SK-N-SH treated with all-trans-retinoic acid at 6 μM for 48 hours (cell line): Measurements from ENCODE around the gene TLR10.
"Not testable (repeated sequence)": the region's sequence is repeated elsewhere in the genome, so short reads cannot be mapped to it uniquely, and the experiment has no call there.

Source experiments
- ATAC-seq: fragments of 200-7000 bp; cut with Tn5 transposase; 3 replicates; pipeline ENCODE4 v1.9.1; 2020; ENCODE audit warnings: mild to moderate bottlenecking, moderate library complexity
- ARNTL ChIP-seq: fragments of 450-650 bp; formaldehyde crosslinking; IDR thresholded peaks from 2 replicates; pipeline ENCODE4 v1.5.0; 2020; ENCODE audit warnings: low read depth, mild to moderate bottlenecking, moderate library complexity, borderline replicate concordance
- BACH2 ChIP-seq: fragments of 250-450 bp; sonication (Bioruptor Pico); IDR thresholded peaks from 2 replicates; pipeline ENCODE4 v1.9.0; 2021; ENCODE audit warnings: mild to moderate bottlenecking, borderline replicate concordance
- CSDC2 ChIP-seq: fragments of 250-450 bp; sonication (Bioruptor Pico); IDR thresholded peaks from 2 replicates; pipeline ENCODE4 v1.5.0; 2020; ENCODE audit warnings: mild to moderate bottlenecking, moderate library complexity
- ESRRG ChIP-seq: fragments of 250-450 bp; sonication (Bioruptor Pico); IDR thresholded peaks from 2 replicates; pipeline ENCODE4 v1.6.1; 2021; ENCODE audit warnings: mild to moderate bottlenecking
- GLIS3 ChIP-seq: fragments of 250-450 bp; sonication (Bioruptor Pico); IDR thresholded peaks from 2 replicates; pipeline ENCODE4 v1.5.0; 2020; ENCODE audit warnings: mild to moderate bottlenecking, moderate library complexity
- ISL1 ChIP-seq: fragments of 250-450 bp; sonication (Bioruptor Pico); IDR thresholded peaks from 2 replicates; pipeline ENCODE4 v2.1.2; 2022; ENCODE audit warnings: mild to moderate bottlenecking, moderate library complexity
- OSR1 ChIP-seq: fragments of 250-450 bp; sonication (Bioruptor Pico); IDR thresholded peaks from 2 replicates; pipeline ENCODE4 v1.8.0; 2022; ENCODE audit warnings: moderate library complexity, mild to moderate bottlenecking, inconsistent platforms
- PPARA ChIP-seq: fragments of 250-450 bp; sonication (Bioruptor Pico); IDR thresholded peaks from 2 replicates; pipeline ENCODE4 v1.5.0; 2020; ENCODE audit warnings: mild to moderate bottlenecking, borderline replicate concordance
- SNAI2 ChIP-seq: fragments of 250-450 bp; sonication (Bioruptor Pico); IDR thresholded peaks from 2 replicates; pipeline ENCODE4 v1.5.0; 2020; ENCODE audit warnings: mild to moderate bottlenecking, moderate library complexity
- TOX ChIP-seq: fragments of 250-450 bp; sonication (Bioruptor Pico); IDR thresholded peaks from 2 replicates; pipeline ENCODE4 v1.8.0; 2021; ENCODE audit warnings: mild to moderate bottlenecking, moderate library complexity, borderline replicate concordance
- ZC3H10 ChIP-seq: fragments of 250-450 bp; sonication (Bioruptor Pico); IDR thresholded peaks from 2 replicates; pipeline ENCODE4 v1.5.1; 2021; ENCODE audit warnings: mild to moderate bottlenecking, moderate library complexity
- ZFP3 ChIP-seq: fragments of 250-450 bp; sonication (Bioruptor Pico); IDR thresholded peaks from 2 replicates; pipeline ENCODE4 v1.5.0; 2020; ENCODE audit warnings: mild to moderate bottlenecking, moderate library complexity
- ZFP30 ChIP-seq: fragments of 450-650 bp; formaldehyde crosslinking; IDR thresholded peaks from 2 replicates; pipeline ENCODE4 v1.5.0; 2022; ENCODE audit warnings: mild to moderate bottlenecking, moderate library complexity
- ZNF565 ChIP-seq: fragments of 450-650 bp; formaldehyde crosslinking; conservative IDR thresholded peaks from 2 replicates; pipeline ENCODE4 v1.5.0; 2020; ENCODE audit warnings: low read depth, mild to moderate bottlenecking, moderate library complexity
- ZNF70 ChIP-seq: fragments of 450-650 bp; formaldehyde crosslinking; IDR thresholded peaks from 2 replicates; pipeline ENCODE4 v1.5.0; 2020; ENCODE audit warnings: mild to moderate bottlenecking, moderate library complexity
- ZNF8 ChIP-seq: fragments of 450-650 bp; formaldehyde crosslinking; IDR thresholded peaks from 2 replicates; pipeline ENCODE4 v1.5.0; 2020; ENCODE audit warnings: mild to moderate bottlenecking, moderate library complexity
- TF ChIP-seq, protein P1 (sequence below): fragments of 250-450 bp; sonication (Bioruptor Pico); IDR thresholded peaks from 2 replicates; pipeline ENCODE4 v1.5.1; 2021; ENCODE audit warnings: mild to moderate bottlenecking, moderate library complexity
- TF ChIP-seq, protein P2 (sequence below): fragments of 250-450 bp; sonication (Bioruptor Pico); IDR thresholded peaks from 2 replicates; pipeline ENCODE4 v1.5.1; 2020; ENCODE audit warnings: low read depth, mild to moderate bottlenecking, moderate library complexity
- TF ChIP-seq, protein P3 (sequence below): fragments of 250-450 bp; sonication (Bioruptor Pico); IDR thresholded peaks from 2 replicates; pipeline ENCODE4 v1.5.0; 2020; ENCODE audit warnings: mild to moderate bottlenecking, moderate library complexity
- TF ChIP-seq, protein P4 (sequence below): fragments of 250-450 bp; sonication (Bioruptor Pico); IDR thresholded peaks from 2 replicates; pipeline ENCODE4 v1.8.0; 2021; ENCODE audit warnings: low read depth, mild to moderate bottlenecking, moderate library complexity, borderline replicate concordance

TLR10 gene

DNA sequence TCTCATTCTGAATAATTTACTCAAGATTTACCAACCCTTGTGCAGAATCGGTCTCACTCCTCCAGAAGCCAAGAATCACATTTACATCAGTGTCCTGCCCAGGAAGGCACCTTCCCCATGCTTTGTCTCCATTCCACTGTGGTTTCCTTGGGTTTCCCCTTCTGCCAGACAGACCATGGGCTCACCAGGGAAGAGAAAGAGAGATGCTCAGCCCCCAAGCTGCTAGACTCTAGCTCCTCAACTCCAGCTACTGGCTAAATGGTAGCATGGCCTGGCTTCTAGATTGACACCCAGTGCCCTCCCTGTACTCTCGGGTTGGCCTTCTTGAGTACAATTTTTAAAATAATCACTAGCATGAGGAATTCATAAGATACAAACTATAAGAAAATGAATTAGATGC, 12.9 kb downstream of the TLR10 start:
- TF ChIP-seq, protein P1, sequence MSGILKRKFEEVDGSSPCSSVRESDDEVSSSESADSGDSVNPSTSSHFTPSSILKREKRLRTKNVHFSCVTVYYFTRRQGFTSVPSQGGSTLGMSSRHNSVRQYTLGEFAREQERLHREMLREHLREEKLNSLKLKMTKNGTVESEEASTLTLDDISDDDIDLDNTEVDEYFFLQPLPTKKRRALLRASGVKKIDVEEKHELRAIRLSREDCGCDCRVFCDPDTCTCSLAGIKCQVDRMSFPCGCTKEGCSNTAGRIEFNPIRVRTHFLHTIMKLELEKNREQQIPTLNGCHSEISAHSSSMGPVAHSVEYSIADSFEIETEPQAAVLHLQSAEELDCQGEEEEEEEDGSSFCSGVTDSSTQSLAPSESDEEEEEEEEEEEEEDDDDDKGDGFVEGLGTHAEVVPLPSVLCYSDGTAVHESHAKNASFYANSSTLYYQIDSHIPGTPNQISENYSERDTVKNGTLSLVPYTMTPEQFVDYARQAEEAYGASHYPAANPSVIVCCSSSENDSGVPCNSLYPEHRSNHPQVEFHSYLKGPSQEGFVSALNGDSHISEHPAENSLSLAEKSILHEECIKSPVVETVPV (CRISPR knock-in tag): no peak
- TF ChIP-seq ISL1 (CRISPR knock-in tag): no peak
- TF ChIP-seq ESRRG: no peak
- TF ChIP-seq, protein P2, sequence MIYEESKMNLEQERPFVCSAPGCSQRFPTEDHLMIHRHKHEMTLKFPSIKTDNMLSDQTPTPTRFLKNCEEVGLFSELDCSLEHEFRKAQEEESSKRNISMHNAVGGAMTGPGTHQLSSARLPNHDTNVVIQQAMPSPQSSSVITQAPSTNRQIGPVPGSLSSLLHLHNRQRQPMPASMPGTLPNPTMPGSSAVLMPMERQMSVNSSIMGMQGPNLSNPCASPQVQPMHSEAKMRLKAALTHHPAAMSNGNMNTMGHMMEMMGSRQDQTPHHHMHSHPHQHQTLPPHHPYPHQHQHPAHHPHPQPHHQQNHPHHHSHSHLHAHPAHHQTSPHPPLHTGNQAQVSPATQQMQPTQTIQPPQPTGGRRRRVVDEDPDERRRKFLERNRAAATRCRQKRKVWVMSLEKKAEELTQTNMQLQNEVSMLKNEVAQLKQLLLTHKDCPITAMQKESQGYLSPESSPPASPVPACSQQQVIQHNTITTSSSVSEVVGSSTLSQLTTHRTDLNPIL (CRISPR knock-in tag): no peak
- no peak for TF ChIP-seq OSR1
- no peak for TF ChIP-seq GLIS3 (CRISPR knock-in tag)
- TF ChIP-seq ZFP30 (CRISPR knock-in tag): no peak
- no peak for TF ChIP-seq ZC3H10
- no peak for TF ChIP-seq ZFP3 (CRISPR knock-in tag)
- TF ChIP-seq, protein P3, sequence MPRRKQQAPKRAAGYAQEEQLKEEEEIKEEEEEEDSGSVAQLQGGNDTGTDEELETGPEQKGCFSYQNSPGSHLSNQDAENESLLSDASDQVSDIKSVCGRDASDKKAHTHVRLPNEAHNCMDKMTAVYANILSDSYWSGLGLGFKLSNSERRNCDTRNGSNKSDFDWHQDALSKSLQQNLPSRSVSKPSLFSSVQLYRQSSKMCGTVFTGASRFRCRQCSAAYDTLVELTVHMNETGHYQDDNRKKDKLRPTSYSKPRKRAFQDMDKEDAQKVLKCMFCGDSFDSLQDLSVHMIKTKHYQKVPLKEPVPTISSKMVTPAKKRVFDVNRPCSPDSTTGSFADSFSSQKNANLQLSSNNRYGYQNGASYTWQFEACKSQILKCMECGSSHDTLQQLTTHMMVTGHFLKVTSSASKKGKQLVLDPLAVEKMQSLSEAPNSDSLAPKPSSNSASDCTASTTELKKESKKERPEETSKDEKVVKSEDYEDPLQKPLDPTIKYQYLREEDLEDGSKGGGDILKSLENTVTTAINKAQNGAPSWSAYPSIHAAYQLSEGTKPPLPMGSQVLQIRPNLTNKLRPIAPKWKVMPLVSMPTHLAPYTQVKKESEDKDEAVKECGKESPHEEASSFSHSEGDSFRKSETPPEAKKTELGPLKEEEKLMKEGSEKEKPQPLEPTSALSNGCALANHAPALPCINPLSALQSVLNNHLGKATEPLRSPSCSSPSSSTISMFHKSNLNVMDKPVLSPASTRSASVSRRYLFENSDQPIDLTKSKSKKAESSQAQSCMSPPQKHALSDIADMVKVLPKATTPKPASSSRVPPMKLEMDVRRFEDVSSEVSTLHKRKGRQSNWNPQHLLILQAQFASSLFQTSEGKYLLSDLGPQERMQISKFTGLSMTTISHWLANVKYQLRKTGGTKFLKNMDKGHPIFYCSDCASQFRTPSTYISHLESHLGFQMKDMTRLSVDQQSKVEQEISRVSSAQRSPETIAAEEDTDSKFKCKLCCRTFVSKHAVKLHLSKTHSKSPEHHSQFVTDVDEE: no peak
- TF ChIP-seq ZNF70 (CRISPR knock-in tag): no peak
- TF ChIP-seq BACH2 (CRISPR knock-in tag): no peak
- ATAC-seq: no peak

DNA sequence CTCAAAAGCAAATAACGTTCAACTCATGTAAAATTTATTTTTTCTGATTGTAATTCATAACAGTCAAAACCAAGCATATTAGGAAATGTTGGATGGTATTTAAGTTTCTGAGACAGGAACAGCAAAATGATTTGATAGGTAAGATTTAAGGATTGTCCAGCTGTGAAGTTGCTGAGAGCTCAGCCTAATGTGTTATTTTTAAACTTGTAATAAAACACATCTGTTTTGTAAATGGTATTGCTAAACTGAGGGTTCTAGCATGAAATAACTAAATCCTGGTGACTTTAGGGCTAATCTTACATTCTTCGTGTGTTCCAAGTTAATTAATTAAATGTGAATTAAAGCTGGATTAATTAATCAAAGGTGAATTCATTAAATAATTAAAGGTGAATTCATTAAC, 13.3 kb downstream of the TLR10 start:
- TF ChIP-seq PPARA: no peak
- TF ChIP-seq, protein P4, sequence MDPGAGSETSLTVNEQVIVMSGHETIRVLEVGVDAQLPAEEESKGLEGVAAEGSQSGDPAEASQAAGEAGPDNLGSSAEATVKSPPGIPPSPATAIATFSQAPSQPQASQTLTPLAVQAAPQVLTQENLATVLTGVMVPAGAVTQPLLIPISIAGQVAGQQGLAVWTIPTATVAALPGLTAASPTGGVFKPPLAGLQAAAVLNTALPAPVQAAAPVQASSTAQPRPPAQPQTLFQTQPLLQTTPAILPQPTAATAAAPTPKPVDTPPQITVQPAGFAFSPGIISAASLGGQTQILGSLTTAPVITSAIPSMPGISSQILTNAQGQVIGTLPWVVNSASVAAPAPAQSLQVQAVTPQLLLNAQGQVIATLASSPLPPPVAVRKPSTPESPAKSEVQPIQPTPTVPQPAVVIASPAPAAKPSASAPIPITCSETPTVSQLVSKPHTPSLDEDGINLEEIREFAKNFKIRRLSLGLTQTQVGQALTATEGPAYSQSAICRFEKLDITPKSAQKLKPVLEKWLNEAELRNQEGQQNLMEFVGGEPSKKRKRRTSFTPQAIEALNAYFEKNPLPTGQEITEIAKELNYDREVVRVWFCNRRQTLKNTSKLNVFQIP: no peak
- no peak for ATAC-seq

DNA sequence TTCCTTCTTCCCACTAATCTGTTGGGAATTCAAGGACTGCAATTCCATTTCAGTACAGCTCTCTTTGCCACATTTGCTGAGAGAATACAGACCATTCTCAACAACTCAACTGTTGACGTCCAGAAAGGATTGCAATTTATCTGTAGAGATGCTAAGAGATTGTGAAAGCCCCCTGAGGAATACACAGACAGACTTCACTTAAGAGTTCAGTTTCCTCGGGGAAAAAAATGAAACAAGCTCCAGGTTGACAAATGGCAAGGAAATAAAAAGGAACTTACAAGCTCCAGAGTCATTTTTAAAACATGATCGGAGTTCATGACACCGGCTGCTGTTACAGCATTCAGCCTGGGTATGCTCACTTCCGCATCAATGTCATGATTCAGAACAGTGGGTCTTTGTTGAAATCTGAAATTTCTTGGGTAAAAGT, 13.8 kb downstream of the TLR10 start:
- ATAC-seq: no peak
- no peak for TF ChIP-seq ARNTL (CRISPR knock-in tag)
- TF ChIP-seq ISL1 (CRISPR knock-in tag): 0 out of 2 replicates have a peak, but pooled peaks have one; percentile 19
- TF ChIP-seq ZC3H10: no peak
- no peak for TF ChIP-seq ZNF8

DNA sequence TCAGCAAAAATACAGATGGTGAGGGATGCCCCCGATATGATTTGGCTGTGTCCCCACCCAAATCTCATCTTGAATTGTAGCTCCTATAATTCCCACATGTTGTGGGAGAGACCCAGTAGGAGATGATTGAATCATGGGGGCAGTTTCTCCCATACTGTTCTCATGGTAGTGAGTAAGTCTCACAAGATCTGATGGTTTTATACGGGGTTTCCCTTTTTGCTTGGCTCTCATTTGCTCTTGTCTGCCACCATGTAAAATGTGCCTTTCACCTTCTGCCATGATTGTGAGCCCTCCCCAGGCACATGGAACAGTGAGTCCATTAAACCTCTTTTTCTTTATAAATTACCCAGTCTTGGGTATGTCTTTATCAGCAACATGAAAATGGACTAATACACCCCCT, 15.8 kb downstream of the TLR10 start:
- ATAC-seq: not testable (repeated sequence)

DNA sequence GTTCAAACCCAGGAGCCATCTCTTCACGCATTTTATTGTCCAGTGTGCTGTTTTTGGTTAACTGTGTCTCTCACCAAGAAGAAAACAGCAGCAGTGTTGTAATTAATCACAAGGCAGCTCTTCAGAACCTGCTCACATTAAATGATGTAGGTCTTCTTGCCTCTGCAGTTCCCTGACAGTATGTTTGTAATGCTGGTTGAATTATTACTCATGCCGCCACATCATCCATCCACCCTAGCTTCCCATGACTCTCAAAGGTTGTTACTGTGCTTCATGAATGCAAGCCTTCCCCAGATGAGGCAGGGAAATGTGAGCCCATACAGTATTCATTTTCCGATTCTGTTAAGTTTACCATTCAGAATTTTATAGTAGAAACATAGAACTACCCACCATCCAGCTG, 17.4 kb downstream of the TLR10 start:
- TF ChIP-seq PPARA (no peak), ZNF565 (CRISPR knock-in tag) (no peak), ZNF8 (no peak), OSR1 (no peak), SNAI2 (no peak), ZFP3 (CRISPR knock-in tag) (no peak), GLIS3 (CRISPR knock-in tag) (no peak), TOX (no peak), CSDC2 (CRISPR knock-in tag) (no peak), ESRRG (no peak), ZFP30 (CRISPR knock-in tag) (no peak), BACH2 (CRISPR knock-in tag) (no peak), ISL1 (CRISPR knock-in tag) (no peak)
- TF ChIP-seq, protein P4: no peak
- ATAC-seq: no peak
